GM21723 (cell line): ENCODE measurements around the gene TCF25.

Experiments
- ATAC-seq: cut with Tn5 transposase; IDR thresholded peaks from one replicate; pipeline ENCODE4 v1.9.1; 2021; ENCODE audit warnings: mild to moderate bottlenecking, moderate library complexity; ENCODE audit not compliant: unreplicated experiment

The TCF25 gene

GRCh38 chr16:89938175-89938885 is 64.9 kb downstream of the TCF25 start:
- no peak for ATAC-seq

- ATAC-seq = no peak
These were observed 71.4 kb downstream of the TCF25 start for GRCh38 chr16:89944773-89945172.

GRCh38 chr16:89945654-89946053 is 72.3 kb downstream of the TCF25 start:
- ATAC-seq = no peak

GRCh38 chr16:89946515-89946914 is 73.1 kb downstream of the TCF25 start:
- ATAC-seq = no peak

GRCh38 chr16:89949121-89949742 is 75.8 kb downstream of the TCF25 start:
- no peak for ATAC-seq

- no peak for ATAC-seq
These were observed 76.4 kb downstream of the TCF25 start for GRCh38 chr16:89949756-89950155.

- no peak for ATAC-seq
These were observed 78.1 kb downstream of the TCF25 start for GRCh38 chr16:89951509-89951908.

GRCh38 chr16:89952049-89952448 is 78.7 kb downstream of the TCF25 start:
- ATAC-seq = no peak

- ATAC-seq = no peak
These were observed 79.2 kb downstream of the TCF25 start for GRCh38 chr16:89952551-89952950.

GRCh38 chr16:89953671-89954406 is 80.4 kb downstream of the TCF25 start:
- peak; percentile 69 for ATAC-seq

- ATAC-seq = no peak
These were observed 81.1 kb downstream of the TCF25 start for GRCh38 chr16:89954462-89954861.

- ATAC-seq = no peak
These were observed 81.8 kb downstream of the TCF25 start for GRCh38 chr16:89955001-89955685.

- ATAC-seq = no peak
These were observed 83.3 kb downstream of the TCF25 start for GRCh38 chr16:89956505-89957215.

- ATAC-seq = no peak
These were observed 83.9 kb downstream of the TCF25 start for GRCh38 chr16:89957216-89957785.

GRCh38 chr16:89958068-89958467 is 84.7 kb downstream of the TCF25 start:
- ATAC-seq = no peak

GRCh38 chr16:89958596-89958995 is 85.2 kb downstream of the TCF25 start:
- ATAC-seq = no peak

GRCh38 chr16:89960966-89961365 is 87.6 kb downstream of the TCF25 start:
- no peak for ATAC-seq
